UCSD-AML1 (cell line): ENCODE data around the gene ALK.

Source experiments
- DNase-seq: peaks from one replicate; lab custom pipeline; 2025; ENCODE audit not compliant: unreplicated experiment; lab: John Stamatoyannopoulos, UW

Gene ALK

DNA sequence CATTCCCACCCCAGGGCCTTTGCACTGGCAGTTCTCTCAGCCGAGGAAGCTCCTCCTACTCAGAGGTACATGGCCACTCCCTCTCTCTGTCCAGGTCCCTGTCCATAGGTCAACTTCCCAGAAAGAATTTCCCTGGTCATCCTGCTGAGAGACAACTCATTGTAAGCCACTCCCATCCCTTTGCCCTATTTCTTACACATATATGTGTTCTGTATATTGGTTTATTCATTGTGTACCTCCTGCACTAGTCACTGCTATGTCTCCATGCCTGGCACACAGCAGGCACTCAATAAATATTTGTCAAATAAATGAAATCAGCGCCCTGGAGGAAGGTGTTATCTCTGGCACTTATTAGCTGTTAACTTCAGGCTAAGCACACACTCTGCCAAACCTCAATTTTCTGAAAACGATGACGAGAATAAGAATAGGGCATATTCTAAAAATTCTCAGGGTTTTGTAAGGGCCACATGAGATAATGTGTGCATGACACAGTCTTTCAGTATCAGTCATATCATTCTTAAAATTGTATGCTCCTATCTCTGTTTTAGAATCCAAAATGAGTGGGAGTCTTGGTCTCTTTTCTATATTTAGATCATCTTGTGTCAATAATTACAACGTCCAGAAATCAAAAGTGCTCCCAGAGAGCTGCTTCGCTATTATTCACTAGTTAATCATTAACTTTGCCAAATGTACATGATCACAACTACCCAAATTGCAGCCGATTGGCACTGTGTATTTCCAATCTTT, 198.0 kb downstream of the ALK start:
- DNase-seq = no peak

DNA sequence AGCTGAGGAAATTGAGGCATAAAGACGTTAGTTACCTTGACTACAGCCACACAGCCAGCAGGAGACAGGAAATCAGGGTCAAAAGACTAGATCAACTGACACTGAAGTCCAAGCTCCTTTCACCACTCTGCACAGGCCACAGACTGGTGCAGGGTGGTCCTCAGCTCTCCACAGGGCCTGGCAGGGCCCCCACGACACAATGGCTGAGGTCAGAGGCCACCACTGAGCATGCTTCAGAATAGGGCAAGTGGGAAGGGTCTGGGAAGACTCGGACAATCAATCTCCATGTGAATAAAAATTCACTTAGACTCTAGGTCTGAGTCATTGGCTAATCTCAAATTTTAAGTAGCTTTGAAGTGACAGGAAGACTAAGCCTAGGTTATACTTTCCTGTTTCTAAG, 201.7 kb downstream of the ALK start:
- no peak for DNase-seq

DNA sequence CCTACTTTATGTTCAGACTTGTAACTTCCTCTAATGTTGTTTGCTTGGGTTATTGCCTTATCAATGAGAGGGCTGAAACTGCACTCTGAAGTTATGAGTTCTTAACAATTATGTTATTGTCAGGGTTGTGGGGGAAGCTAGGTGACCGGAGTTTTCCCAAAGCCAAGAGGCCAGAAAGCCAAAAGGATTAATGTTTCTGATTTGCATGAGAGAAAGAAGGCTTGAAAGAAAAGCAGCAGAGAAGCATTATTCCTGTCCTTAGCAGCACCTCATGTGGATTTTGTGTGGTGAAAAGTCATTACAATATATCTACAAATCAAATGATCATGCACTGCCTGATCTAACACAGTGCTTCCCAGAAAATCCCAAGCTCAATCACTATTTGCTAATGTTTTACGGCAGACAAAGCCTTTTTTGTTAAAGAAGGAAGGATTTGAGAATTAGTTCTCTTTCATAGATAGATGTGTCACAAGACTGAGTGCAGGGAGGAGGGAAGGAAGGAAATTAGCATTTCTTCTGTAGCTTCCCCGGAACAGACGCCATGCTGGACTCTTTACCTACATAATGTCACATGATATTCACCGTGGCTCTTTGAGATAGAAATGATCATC, 203.2 kb downstream of the ALK start:
- DNase-seq = no peak

DNA sequence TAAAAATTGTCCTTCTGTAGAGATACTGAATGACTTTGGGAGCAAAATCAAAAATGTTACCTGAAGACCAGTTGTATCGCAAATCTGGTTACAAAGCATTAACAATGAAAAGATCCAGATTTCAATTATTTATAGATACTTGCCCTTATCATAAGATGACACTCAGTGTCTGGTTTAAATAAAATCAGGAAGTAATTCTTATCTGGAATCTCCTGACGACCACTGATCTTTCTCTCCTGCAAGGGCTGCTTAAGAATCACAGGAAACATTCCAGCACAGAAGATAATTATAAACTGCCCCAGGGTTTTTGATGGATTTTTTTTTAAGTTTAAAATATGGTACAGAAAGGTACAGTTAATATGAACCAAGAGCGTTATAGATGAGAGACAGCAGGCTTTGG, 205.7 kb downstream of the ALK start:
- no peak for DNase-seq

DNA sequence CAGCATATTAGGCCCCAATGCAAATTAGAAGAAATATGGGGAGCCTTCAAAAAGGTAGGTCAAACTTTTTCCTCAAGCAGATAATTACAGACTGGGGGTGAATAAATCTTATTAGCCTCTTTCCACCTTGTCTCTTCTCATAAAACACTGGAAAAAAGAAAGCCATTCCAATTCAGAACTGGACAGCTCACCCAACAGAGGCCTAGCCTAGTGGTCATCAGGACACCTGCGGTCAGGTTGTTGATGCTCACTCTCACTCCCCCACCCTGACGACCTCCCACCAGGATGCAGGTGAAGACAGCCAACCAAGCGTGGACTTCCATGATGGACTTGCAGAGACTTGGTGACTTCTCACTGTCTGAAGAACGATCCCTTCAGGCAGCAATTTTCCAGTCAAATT, 207.1 kb downstream of the ALK start:
- DNase-seq = no peak

DNA sequence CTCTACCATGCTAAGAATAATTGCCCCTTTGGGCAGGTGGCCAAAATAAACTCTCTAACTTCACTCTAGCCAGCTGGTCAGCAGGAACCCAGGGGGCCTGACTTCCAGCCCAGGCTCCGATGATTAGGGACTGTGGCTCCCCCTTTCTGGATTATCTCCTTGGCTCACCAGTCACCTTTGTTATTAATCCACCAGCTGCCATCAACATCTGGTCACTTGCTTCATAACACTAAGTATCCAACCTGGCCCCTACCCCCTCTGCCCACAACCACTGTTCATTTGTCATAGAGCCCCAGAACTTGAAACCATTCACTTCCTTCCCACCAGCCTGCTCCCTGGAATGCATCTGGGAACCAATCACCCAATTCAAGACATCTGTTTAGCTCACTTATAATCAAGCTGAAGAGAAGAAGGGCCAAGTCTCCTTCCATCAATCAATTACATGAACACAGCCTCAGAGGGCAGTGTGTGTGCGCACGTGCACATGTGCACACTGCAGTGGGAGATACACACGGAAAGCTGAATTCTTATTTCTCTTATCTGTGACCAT, 215.1 kb downstream of the ALK start:
- no peak for DNase-seq

DNA sequence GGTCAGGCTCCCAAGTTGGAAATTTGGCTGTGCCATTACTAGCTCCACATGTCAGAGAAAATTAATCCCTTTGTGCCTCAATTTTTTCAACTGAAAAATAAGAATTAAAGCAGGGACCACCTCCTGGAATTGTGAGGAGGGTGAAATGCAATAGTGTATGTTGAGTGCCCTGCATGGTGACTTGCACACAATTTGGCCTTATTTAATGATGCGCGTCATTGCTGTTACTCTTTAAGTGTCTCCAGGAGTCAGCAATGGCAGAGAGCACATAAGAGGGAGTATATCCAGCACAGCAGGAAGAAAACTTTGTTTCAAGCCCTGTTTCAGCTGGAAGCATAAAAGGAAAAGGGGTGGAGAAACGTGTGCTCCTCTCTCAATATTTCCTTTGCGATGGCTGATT, 215.8 kb downstream of the ALK start:
- no peak for DNase-seq

DNA sequence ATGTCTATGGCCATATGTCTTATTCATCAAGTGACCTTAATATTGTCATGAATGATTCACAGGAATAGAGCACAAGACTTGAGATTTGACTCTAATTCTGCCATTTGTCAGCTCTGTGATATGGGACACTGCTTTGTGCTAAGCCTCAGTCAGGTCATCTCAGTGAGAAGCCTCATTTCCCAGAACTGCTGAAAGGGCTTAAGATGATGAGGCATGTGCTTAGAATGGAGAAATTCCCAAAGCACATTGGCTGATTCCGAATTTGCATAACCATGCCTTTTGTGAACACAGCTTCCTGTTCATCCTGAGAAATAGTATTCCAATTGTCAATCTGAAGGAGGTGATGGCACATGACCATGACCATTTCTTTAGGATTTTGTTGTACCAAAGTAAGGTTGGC, 218.1 kb downstream of the ALK start:
- no peak for DNase-seq

DNA sequence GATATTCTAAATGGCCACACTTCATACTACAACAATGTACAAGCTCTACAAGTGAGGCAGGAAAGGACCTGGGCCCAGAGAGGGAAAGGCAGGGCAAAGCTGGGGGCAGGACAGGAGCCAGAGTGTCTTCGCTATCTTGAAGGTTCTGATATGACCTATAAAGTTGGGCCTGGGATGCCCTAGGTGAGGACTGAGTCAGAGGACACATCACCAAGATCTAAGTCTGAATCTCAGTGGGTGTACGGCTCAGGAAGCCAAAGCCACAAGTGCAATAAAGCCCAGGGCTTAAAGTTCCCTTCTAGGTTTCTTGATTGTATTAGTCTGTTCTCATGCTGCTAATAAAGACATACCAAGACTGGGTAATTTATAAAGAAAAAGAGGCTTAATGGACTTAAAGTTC, 219.1 kb downstream of the ALK start:
- no peak for DNase-seq

DNA sequence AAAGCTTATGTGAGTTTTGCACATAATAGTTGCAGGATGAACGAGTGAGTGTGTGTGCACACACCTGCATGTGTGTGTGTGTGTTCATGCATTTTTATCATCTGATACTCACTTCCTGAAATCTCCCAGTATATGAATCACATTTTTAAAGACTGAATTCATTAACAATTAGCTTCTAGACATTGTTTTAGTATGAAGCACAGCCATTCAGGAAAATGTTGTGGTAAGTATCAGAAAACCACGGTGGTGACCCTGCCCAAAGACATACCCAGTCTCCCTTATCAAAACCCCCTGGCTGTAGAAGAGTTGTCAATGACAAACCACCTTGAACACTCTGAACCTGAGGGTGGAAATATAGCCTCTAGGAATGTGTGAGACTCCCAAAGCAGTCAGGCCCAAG, 220.8 kb downstream of the ALK start:
- no peak for DNase-seq

DNA sequence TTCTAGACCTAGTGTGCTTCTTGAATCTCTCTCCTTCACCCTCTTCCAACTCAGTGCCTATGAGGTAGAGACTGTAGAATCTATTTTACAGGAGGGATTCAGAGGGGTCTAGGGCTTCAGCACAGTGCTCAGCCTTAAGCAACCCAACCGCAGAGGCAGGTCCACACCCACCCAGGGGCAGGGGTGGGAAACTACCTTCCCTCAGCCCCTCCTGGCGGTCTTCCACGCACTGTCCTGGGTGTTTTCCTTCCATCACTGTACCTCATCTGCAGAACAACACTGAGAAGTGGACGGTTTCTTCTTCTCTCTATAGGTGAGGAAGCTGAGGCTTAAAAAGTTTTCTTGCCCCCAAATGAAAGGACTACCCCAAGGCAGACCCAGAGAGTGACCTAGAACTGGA, 222.3 kb downstream of the ALK start:
- no peak for DNase-seq

DNA sequence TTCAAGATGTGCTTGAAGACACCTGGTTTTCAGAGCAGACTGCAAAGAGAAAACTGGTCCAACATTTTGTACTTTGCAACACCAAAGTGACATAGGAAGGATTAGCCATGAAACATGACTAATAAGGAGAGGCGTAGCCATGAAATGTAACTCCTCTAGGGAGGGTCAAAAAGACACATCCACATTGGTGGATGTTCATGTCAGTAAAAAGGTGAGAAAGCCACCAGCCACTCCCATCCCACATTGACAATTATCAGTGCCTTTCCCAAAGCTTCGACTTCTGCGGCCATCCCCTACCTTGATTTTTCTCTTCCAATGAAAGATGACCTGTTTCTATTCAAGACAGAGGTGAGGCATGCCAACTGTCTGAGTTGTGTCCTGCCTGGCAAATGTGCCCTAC, 223.2 kb downstream of the ALK start:
- no peak for DNase-seq

DNA sequence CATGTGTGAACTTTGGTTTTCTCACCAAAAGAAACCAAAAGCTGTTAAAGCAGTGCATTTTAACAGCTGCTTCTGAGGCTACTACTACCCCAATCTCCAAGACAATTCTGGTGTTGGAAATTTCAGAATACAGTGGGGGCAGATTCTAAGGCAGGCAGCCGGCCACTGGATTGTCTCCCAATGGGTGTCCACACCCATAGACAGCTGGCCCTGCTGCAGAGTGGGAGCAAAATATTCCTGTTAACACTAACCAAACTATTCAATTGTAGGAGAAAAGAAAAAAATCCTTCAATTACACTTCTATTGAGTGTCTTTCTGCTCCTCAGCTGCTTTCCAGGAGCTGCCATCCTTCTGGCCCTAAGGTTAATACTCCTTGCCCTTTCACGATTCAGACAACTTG, 223.7 kb downstream of the ALK start:
- no peak for DNase-seq

DNA sequence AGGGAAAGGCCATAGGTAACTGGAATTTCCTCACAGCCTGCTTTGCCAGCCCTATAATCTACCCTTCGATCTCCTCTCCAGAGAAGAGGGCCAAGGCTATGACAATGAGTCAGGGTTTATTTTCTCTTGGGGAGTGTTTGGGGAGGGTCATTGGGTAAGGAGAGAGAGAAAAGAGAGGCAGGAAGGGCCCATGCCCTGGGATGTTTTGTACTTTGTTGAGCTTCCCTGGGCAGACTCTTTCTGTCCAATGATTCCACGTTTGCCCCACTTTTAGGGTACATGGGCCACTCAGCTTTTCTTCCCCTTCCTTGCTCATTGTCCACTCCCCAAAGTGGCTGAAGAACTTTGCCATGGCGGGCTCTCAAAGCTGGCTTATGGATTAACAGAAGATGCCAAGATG, 224.2 kb downstream of the ALK start:
- DNase-seq = no peak

DNA sequence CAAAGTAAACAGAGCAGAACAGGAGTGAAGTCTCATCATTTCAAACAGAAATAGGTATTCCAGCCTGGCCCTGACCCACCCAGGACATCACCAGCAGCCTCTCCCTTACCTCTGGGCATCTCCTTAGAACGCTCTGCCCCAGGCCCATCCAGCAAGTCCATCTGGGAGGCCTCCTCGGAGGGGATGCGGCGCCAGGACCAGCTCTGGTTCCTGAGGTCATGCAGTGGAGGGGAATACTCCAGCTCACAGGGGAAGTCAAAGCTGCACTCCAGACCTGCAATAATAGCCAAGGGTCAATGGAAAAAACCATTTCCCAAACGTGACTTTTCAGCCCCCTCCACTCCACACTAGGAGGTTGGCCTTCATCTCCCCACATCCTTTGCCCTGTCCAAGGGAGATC, 226.6 kb downstream of the ALK start:
- DNase-seq = no peak

DNA sequence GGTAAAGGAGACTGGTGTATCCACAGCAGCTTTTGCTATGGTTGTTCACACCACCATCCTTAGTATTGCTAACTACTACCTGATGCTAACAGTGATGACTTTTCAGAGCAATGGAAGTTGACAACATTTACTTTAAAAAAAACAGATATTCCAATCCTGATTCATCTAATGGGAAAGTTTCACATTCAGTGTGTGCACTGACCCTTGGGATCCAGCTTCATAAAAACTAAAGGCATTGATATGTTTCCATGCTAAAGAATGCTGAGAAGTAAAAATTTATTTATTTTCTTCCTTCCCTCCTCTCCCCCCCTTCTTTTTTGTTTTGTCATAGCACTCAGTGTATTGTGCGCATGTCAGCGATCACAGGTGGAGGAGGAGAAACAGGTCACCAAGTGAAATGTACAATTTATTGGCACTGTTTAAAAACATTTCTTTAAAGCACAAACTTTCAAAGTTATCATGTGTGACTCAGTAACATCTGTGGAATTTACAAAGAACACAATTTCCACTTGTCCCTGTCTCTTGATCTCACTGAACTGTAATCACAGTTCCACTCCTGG, 229.9 kb downstream of the ALK start:
- DNase-seq = no peak

DNA sequence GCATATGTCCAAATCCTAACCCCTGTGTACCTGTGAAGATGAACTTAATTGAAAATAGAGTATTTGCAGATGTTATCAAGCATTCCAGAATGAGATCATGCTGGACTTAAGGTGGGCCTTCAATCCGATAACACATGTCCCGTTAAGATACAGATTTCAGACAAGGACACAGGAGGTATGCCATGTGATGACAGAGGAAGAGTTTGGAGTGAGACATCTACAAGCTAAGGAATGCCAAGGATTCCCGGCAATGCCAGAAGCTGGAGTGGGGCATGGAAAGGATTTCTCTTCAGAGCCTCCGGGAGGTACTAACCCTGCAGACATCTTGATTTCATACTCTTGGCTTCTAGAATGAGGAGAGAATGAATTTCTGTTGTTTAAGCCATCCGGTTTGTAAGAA, 231.7 kb downstream of the ALK start:
- DNase-seq = no peak

DNA sequence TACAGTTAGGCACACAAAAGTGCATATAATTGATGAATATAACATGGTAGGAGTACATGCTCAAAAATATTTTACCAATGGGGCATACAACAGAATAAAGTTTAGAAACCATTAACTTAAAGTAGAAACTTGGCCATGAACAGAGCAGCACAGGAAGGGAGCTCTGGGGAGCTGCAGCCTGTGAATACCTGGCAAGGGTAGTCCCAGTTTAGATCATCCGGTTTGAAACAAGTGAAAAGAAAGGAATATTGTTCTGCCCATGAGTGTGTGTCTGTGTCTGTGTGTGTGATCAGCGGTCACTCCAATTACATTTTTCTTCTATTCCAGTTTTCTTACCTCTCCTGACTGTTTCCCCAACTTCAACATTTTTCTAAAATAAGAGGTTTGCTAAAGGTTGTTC, 233.0 kb downstream of the ALK start:
- no peak for DNase-seq

DNA sequence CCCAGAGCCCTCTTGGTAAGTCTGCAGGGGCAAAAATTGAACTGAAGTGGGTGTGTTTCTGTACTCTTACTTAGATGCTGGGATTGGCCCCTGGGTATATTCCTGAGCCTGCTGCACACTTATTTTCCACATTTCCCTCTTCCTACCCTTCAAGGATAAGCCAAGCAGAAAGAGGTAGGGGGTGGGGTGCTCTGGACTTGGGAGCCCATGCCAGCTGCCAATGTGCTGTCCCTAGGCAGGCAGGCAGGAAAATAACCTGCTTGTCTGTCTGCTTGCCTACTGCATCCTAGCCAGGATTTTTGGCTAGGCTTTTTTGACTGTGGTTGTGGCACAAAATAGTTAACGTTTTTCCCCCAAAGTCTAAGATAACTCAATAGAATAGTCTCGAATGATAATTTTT, 234.3 kb downstream of the ALK start:
- no peak for DNase-seq

DNA sequence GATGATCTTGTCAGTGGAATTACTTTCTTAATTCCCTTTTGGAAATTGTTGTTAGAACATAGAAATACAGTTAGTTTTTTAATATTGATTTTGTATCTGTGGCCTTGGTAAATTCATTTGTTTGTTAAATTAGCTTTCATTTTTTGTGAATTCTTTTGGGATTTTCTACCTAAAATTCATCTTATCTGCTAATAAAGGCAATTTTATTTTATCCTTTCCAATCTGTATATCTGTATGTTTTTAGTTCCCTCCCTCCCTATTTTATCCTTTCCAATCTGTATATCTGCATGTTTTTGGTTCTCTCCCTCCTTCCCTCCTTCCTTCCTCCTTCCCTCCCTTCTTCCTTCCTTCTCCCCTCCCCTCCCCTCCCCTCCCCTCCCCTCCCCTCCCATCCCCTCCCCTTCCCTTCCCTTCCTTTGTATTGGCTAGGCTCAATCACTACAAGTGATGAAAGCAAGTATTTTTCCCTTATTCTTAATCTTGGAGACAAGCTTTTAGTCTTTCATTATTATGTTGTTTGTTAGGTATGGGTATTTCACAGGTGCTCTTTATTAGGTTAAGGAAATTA, 244.4 kb downstream of the ALK start:
- DNase-seq = no peak

DNA sequence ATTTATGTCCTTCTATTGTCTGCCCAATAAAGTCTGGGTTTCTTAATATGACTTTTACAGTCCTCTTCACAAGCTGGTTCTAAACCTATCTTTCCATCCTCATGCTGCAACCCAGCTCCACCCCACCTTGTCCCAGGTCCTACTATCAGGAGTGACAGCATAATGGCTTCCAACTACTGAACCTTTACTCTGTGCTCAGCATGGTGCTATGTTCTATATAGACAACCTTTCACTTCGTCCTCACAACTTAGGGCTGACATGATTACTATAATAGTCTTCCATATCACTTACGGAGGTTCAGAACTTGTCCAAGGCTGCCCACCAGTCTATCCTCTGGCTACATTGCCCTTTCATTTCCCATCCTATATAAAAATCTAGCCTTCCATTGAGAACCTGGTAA, 256.8 kb downstream of the ALK start:
- DNase-seq = no peak

DNA sequence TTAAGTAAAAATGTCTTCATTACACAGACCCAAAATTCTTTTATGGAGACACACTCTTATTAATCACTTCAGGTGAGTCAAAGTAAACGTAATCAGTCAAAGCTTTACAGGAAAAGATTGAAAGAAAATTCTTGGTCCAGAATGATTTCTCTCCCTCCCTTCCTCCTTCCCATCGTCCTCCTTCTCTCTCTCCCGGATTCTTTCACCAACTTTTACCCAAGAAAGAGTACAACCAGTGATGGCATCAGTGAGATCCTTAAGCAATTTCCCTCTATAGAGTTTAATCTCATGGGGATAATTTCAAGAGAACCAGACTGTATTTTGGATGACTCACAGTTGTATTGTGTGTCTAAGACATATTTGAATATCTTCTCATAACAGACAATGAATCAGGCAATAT, 258.1 kb downstream of the ALK start:
- no peak for DNase-seq
